ENCODE results near the gene PARVA.
"Not testable (repeated sequence)": the region's sequence is repeated elsewhere in the genome, so short reads cannot be mapped to it uniquely, and the experiment has no call there.

PARVA gene

GRCh38 chr11:12496181-12497025 lies 119.0 kb downstream of the PARVA start:
- DNase-seq (ENCODE audit: low read depth in 4 of 4, low spot score in 1 of 4) = no peak

- DNase-seq (ENCODE audit: low read depth in 4 of 4, low spot score in 1 of 4) = no peak
These were observed 120.1 kb downstream of the PARVA start for GRCh38 chr11:12497431-12497830.

- no peak for DNase-seq (ENCODE audit: low read depth in 4 of 4, low spot score in 1 of 4)
These were observed 121.7 kb downstream of the PARVA start for GRCh38 chr11:12499071-12499470.

- no peak for DNase-seq (ENCODE audit: low read depth in 4 of 4, low spot score in 1 of 4)
These were observed 124.7 kb downstream of the PARVA start for GRCh38 chr11:12502046-12502445.

- DNase-seq (ENCODE audit: low read depth in 4 of 4, low spot score in 1 of 4) = no peak
These were observed 125.7 kb downstream of the PARVA start for GRCh38 chr11:12503039-12503484.

GRCh38 chr11:12503886-12504285 lies 126.5 kb downstream of the PARVA start:
- no peak for DNase-seq (ENCODE audit: low read depth in 4 of 4, low spot score in 1 of 4)

- no peak for DNase-seq (ENCODE audit: low read depth in 4 of 4, low spot score in 1 of 4)
These were observed 127.8 kb downstream of the PARVA start for GRCh38 chr11:12505183-12505582.

GRCh38 chr11:12506404-12506921 lies 129.1 kb downstream of the PARVA start:
- DNase-seq (ENCODE audit: low read depth in 4 of 4, low spot score in 1 of 4) = no peak

GRCh38 chr11:12507391-12507790 lies 130.0 kb downstream of the PARVA start:
- no peak for DNase-seq (ENCODE audit: low read depth in 4 of 4, low spot score in 1 of 4)

GRCh38 chr11:12508151-12508751 lies 130.9 kb downstream of the PARVA start:
- DNase-seq (ENCODE audit: low read depth in 4 of 4, low spot score in 1 of 4) = no peak

- DNase-seq (ENCODE audit: low read depth in 4 of 4, low spot score in 1 of 4) = no peak
These were observed 132.0 kb downstream of the PARVA start for GRCh38 chr11:12509371-12509770.

- DNase-seq (ENCODE audit: low read depth in 4 of 4, low spot score in 1 of 4) = no peak
These were observed 134.8 kb downstream of the PARVA start for GRCh38 chr11:12512132-12512531.

GRCh38 chr11:12512826-12513395 lies 135.5 kb downstream of the PARVA start:
- DNase-seq (ENCODE audit: low read depth in 4 of 4, low spot score in 1 of 4) = no peak

GRCh38 chr11:12516387-12517105 lies 139.2 kb downstream of the PARVA start:
- no peak for DNase-seq (ENCODE audit: low read depth in 4 of 4, low spot score in 1 of 4)

GRCh38 chr11:12517306-12517705 lies 139.9 kb downstream of the PARVA start:
- DNase-seq (ENCODE audit: low read depth in 4 of 4, low spot score in 1 of 4) = no peak

GRCh38 chr11:12517741-12518140 lies 140.4 kb downstream of the PARVA start:
- no peak for DNase-seq (ENCODE audit: low read depth in 4 of 4, low spot score in 1 of 4)

- DNase-seq (ENCODE audit: low read depth in 4 of 4, low spot score in 1 of 4) = no peak
These were observed 141.4 kb downstream of the PARVA start for GRCh38 chr11:12518606-12519385.

GRCh38 chr11:12520054-12520453 lies 142.7 kb downstream of the PARVA start:
- no peak for DNase-seq (ENCODE audit: low read depth in 4 of 4, low spot score in 1 of 4)

GRCh38 chr11:12520576-12520975 lies 143.2 kb downstream of the PARVA start:
- DNase-seq (ENCODE audit: low read depth in 4 of 4, low spot score in 1 of 4) = not testable (repeated sequence)

- DNase-seq (ENCODE audit: low read depth in 4 of 4, low spot score in 1 of 4) = no peak
These were observed 146.0 kb downstream of the PARVA start for GRCh38 chr11:12523180-12523924.

Measured in stimulated activated CD4-positive, alpha-beta T cell treated with anti-CD3 and anti-CD28 coated beads, Interleukin-1b, Interleukin-23, amount 100 ng/mL, for 24 hours (primary cell).